Fibroblast of the aortic adventitia (primary cell): Measurements from ENCODE around the gene STK11. TPM values are rescaled to one million over a fixed set of nuclear protein-coding genes. Genes with fewer than 3 reads are reported as not detected.

Source experiments
- DNase-seq: peaks from one replicate; pipeline ENCODE4 v3.0.0-alpha.2; 2010; ENCODE audit warnings: low read depth
- H3K4me3 ChIP-seq: 2 replicates; pipeline ENCODE4 v1.5.1; 2011; ENCODE audit warnings: low read depth, mild to moderate bottlenecking, control low read depth, low read length, moderate library complexity
- total RNA-seq: library from RNA; depleted of rRNA; stranded (reverse); fragments of >200 nt; gene quantifications from 2 replicates; pipeline ENCODE4 v1.2.3, GENCODE V29; 2012; ENCODE audit warnings: low replicate concordance
- TF ChIP-seq, protein P1 (sequence below): IDR thresholded peaks from 2 replicates; pipeline ENCODE4 v1.5.1; 2011; ENCODE audit warnings: mild to moderate bottlenecking, low read length, control low read depth, inconsistent platforms; ENCODE audit not compliant: insufficient read depth

STK11 gene
- total RNA-seq, 1 donor = 54.1 TPM

- no peak for DNase-seq
- TF ChIP-seq, protein P1, sequence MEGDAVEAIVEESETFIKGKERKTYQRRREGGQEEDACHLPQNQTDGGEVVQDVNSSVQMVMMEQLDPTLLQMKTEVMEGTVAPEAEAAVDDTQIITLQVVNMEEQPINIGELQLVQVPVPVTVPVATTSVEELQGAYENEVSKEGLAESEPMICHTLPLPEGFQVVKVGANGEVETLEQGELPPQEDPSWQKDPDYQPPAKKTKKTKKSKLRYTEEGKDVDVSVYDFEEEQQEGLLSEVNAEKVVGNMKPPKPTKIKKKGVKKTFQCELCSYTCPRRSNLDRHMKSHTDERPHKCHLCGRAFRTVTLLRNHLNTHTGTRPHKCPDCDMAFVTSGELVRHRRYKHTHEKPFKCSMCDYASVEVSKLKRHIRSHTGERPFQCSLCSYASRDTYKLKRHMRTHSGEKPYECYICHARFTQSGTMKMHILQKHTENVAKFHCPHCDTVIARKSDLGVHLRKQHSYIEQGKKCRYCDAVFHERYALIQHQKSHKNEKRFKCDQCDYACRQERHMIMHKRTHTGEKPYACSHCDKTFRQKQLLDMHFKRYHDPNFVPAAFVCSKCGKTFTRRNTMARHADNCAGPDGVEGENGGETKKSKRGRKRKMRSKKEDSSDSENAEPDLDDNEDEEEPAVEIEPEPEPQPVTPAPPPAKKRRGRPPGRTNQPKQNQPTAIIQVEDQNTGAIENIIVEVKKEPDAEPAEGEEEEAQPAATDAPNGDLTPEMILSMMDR = no peak
- H3K4me3 ChIP-seq = no peak overlapping the region
Measured at GRCh38 chr19:1262623-1263123, 57.1 kb downstream of the STK11 start.

- no peak overlapping the region for H3K4me3 ChIP-seq
- TF ChIP-seq, protein P1 = no peak
- DNase-seq = no peak
Measured at GRCh38 chr19:1263188-1263587, 57.6 kb downstream of the STK11 start.

DNA sequence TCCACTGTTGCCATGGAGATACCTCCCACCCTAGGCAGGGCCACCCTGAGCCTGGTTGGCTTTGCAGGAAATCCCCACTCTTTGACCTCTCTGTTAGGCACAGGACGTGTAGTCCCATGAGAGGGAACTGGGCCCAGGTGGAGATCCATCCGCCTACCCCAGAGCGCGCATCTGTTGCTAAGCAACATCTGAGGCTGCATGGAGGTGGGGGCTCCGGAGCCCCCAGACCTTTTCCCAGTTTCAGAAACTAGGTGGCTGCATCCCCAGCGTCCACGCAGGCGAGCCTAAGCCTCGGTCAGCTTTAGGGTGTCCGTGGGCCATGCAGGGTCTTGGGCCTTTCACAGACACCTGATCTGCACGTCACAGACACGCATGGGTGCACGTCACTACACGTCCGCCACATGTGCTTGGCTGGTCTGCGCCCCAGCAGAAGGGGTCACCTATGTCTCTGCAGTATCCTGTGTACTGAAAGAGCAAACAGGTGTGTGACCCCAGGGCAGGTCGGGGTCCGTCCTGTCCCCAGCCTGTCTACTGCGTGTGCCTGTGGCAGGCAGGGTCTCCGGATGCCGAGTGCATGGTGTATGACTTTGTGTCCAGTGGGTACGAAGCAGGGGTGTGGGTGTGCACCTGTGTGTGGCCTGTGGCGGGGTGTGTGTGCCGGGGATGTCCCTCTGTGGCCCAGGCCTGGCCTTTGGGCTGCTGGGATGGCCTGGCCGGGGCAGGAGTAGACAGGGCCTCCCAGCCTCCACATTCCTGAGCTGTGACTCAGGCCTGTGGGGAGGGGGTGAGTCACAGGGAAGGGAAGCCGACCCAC lies 59.4 kb downstream of the STK11 start:
- no peak overlapping the region for H3K4me3 ChIP-seq
- DNase-seq = peak; percentile 84
- TF ChIP-seq, protein P1 = no peak

- DNase-seq = peak; percentile 76
- TF ChIP-seq, protein P1 = no peak
- H3K4me3 ChIP-seq = peak overlapping the region; percentile 62
Measured at GRCh38 chr19:1265615-1266128, 60.1 kb downstream of the STK11 start.

DNA sequence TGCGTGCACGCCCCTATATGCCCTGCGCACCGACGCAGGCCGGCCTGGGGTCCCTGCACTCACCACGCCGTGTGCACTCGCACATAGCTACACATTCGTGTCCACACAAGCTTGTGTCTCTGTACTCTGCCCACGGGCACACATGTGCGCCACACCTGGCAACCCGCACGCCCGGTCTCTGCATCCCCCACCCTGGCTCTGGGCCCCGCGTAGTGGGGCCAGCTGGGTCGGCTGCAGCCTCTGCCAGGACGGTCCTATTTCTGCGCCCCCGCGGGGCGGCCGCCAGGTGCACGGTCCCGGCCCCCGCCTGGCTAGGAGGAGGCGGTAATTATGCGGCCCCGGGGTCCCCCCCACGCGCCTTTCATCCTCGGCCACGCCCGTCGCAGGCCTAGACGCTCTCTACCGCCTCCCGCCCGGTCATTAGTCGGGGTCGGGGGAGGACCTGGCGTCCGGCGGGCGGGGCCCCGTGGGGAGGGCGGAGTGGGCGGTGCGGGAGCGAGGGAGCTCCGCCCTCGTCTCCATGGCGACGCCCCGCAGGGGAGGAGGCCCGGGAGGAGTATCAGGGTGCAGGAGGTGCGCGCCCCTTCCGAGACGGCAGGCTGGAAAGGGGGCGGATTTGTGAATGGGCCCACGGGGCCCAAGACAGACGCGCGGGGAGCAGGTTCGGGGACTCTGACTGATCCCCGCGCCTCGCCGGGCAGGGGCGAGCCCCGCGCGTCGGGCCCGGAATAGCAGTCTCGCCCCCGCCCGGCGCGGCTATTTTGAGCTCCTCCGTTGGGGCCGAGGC lies 60.7 kb downstream of the STK11 start:
- TF ChIP-seq, protein P1 = no peak
- peak; percentile 78 for DNase-seq
- H3K4me3 ChIP-seq = peak overlapping the region; percentile 62

DNA sequence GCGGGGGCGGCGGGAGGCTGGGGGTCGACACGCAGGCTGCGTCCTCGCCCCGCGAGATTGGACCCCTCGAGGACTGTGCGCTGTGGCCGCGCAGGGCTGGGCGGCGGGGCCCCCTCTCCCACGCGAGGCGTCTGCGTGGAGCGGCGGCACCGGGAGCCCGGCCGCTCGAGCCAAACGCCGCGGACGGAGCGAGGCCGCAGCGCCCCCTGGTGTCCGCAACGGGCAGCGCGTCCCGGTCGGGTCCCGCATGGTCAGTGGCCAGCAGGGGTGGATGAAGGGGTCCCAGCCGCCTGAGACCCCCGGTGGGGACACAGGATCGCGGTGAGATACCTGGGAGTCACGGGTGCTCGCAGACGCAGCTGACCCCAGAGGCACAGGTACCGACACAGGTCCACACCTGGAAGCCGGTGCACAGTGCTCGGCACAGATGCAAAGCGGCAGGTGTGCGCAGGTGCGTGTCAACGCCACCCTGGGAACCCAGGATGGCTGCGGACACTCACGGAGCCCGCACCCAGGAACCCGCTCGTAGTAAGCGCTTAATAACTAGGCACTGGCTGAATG lies 61.4 kb downstream of the STK11 start:
- peak; percentile 48 for DNase-seq
- H3K4me3 ChIP-seq = peak overlapping the region; percentile 65
- TF ChIP-seq, protein P1 = peak; percentile 78
